Dendritic cell treated with granulocyte-macrophage colony-stimulating factor and Interleukin-4, amounts not matched to agents 40 ng/mL and 50 ng/mL, for 4 days (primary cell): ENCODE measurements around the gene RAPGEF1.

Source experiments
- H3K27ac Mint-ChIP-seq: one replicate; pipeline ENCODE4 v1.8.0; 2022; ENCODE audit warnings: mild to moderate bottlenecking, mixed read lengths
- H3K27me3 Mint-ChIP-seq: one replicate; pipeline ENCODE4 v1.8.0; 2022; ENCODE audit warnings: mild to moderate bottlenecking, mixed read lengths
- H3K36me3 Mint-ChIP-seq: one replicate; pipeline ENCODE4 v1.8.0; 2022; ENCODE audit warnings: low read depth, mixed read lengths
- H3K4me1 Mint-ChIP-seq: one replicate; pipeline ENCODE4 v1.8.0; 2022; ENCODE audit warnings: low read depth, mixed read lengths
- H3K4me3 Mint-ChIP-seq: one replicate; pipeline ENCODE4 v1.8.0; 2022; ENCODE audit warnings: mild to moderate bottlenecking, moderate library complexity, mixed read lengths
- H3K9me3 Mint-ChIP-seq: one replicate; pipeline ENCODE4 v1.8.0; 2022; ENCODE audit warnings: mixed read lengths
- intact Hi-C: fragments of 100-400 bp; cut with micrococcal nuclease; formaldehyde crosslinking; loops from one replicate; pipeline ENCODE4 v1.15.0; 2022

RAPGEF1 gene, protein sequence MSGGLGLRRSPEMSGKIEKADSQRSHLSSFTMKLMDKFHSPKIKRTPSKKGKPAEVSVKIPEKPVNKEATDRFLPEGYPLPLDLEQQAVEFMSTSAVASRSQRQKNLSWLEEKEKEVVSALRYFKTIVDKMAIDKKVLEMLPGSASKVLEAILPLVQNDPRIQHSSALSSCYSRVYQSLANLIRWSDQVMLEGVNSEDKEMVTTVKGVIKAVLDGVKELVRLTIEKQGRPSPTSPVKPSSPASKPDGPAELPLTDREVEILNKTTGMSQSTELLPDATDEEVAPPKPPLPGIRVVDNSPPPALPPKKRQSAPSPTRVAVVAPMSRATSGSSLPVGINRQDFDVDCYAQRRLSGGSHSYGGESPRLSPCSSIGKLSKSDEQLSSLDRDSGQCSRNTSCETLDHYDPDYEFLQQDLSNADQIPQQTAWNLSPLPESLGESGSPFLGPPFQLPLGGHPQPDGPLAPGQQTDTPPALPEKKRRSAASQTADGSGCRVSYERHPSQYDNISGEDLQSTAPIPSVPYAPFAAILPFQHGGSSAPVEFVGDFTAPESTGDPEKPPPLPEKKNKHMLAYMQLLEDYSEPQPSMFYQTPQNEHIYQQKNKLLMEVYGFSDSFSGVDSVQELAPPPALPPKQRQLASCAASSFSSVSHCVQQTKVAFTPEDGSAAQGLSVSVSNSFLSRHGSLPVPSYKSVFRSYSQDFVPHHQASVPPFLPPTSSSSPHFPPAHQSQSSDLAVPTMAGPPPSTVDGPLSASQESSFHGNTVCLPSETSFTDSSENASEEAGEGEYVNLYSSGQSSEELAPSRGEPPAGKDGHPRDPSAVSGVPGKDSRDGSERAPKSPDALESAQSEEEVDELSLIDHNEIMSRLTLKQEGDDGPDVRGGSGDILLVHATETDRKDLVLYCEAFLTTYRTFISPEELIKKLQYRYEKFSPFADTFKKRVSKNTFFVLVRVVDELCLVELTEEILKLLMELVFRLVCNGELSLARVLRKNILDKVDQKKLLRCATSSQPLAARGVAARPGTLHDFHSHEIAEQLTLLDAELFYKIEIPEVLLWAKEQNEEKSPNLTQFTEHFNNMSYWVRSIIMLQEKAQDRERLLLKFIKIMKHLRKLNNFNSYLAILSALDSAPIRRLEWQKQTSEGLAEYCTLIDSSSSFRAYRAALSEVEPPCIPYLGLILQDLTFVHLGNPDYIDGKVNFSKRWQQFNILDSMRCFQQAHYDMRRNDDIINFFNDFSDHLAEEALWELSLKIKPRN (N-terminal part only)

DNA sequence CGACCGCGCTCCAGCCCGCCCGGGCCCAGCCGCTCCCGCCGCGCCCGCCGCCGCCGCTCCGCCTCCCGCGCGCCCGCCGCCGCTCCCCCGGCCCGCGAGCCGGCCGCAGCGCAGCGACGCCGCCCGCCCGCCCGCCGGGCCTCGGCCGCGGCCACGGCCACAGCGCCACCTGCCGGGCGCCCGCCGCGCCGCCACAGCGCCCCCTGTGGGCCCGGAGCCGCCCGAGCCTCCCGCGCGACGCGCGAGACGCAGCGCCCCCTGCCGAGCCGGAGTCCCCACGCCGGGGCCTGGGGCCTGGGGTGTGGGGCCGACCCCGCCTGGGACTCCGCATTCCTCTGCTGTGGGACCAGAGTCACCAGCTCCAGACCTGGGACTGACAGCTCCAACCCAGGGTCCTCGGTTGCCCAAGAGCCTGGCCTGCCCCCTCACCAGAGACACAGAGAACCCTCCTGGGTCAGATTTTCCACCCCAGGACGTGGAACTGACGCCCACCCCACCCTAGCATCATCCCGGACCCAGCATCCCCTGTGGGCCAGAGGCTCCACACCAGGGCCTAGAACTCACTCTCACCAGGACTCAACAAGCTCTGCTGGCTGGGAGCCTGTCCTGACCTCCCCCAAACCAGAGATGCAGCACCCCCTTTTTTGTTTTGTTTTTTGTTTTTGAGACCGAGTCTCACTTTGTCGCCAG, at the start of gene RAPGEF1:
RAPGEF1 (minus strand) TSS at position 118 of the 690 bp plus-strand sequence. CDS start 246 bp downstream, outside the sequence.
- H3K9me3 Mint-ChIP-seq, result no peaks in the 10 kb centered on the region
- H3K4me1 Mint-ChIP-seq, result peaks cover 58% of the 10 kb centered on the region
- peaks cover 38% of the 10 kb centered on the region for H3K36me3 Mint-ChIP-seq
- H3K27ac Mint-ChIP-seq, result peak within 1 kb of the TSS; percentile 87
- intact Hi-C loops, result loop anchor here (2.0 to 10.0 kb wide), 3 partner anchors 43 to 149 kb away; no protein-coding TSS in a partner anchor
- peak within 1 kb of the TSS; percentile 93 for H3K4me3 Mint-ChIP-seq
- no peaks in the 10 kb centered on the region for H3K27me3 Mint-ChIP-seq

DNA sequence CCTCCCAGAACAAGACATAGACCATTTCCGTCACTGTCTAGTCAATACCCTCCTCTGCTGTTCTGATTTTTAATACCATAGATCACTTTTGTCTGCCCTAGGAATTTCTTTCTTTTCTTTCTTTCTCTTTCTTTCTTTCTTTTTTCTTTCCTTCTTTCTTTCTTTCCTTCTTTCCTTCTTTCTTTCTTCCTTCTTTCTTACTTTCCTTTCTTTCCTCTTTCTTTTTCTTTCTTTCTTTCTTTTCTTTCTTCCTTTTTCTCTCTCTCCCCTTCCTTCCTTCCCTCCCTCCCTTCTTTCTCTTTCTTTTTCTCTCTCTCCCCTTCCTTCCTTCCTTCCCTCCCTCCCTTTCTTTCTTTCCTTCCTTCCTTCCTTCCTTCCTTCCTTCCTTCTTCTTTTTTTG, 49.0 kb upstream of the RAPGEF1 start:
- Mint-ChIP-seq H3K4me1 (no peaks in the 10 kb centered on the region), H3K27me3 (peaks cover 22% of the 10 kb centered on the region), H3K27ac (no peak overlapping the region), H3K36me3 (no peaks in the 10 kb centered on the region), H3K4me3 (no peak overlapping the region), H3K9me3 (no peaks in the 10 kb centered on the region)
- intact Hi-C loops, result no loop called here

DNA sequence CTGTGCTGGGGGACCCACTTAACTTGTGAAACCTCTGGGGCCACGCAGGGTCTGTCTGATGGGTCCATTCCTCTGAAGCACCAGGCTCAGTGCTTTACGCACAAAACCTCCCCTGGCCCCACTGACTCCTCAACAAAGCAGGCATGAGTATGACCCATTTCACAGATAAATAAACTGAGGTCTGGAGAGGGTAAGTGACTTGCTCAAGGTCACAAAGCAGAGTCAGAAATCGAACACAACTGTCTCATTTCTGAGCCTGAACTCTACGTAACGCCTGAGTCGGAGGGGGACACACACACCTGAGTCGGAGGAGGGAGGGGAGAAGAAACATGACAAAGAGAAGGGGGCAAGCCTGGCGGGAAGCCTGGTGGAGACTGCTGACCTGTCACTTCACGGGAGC, 48.0 kb upstream of the RAPGEF1 start:
- H3K9me3 Mint-ChIP-seq, result no peaks in the 10 kb centered on the region
- intact Hi-C loops, result no loop called here
- H3K36me3 Mint-ChIP-seq, result no peaks in the 10 kb centered on the region
- H3K4me1 Mint-ChIP-seq, result no peaks in the 10 kb centered on the region
- H3K27me3 Mint-ChIP-seq, result peaks cover 23% of the 10 kb centered on the region
- no peak overlapping the region for H3K4me3 Mint-ChIP-seq
- H3K27ac Mint-ChIP-seq, result no peak overlapping the region

DNA sequence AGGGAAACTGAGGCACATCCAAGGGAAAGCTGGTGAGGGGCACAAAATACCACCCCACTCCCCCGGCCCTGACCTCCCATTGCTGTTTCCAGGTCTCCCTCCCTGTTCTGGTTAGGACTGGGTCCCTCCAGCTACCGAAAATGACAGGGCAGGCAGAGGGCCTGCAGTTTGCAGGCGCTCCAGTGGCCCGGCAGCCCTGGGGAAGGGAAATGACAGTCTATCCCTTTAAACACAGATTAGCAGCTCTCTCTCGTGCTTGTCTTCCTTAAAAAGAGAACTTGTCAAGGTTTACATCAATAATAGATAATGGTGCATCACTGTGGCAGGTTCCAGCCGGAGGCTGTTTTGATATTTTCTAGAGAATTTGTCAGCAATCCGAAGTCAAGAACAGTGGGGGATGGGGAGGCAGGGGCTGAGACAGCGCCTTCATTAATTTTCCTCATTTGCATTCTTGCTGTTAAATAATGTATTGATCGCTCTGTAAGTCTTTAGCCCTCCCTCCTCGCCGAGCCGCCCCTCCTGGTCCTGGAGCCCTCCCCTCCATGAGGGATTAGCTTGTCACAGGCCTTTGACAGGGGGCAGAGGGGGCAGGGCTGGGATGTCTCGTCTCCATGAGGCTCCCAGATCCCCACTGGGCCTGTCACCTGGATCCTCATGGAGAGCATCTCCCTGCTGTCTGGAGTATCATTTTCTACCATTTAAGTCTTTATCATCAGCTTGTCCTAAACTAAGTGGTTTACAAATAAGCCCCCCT, 45.0 kb upstream of the RAPGEF1 start:
- Mint-ChIP-seq H3K36me3 (no peaks in the 10 kb centered on the region), H3K27me3 (peaks cover 26% of the 10 kb centered on the region), H3K27ac (no peak overlapping the region), H3K4me1 (no peaks in the 10 kb centered on the region), H3K4me3 (no peak overlapping the region), H3K9me3 (no peaks in the 10 kb centered on the region)
- intact Hi-C loops, result no loop called here

DNA sequence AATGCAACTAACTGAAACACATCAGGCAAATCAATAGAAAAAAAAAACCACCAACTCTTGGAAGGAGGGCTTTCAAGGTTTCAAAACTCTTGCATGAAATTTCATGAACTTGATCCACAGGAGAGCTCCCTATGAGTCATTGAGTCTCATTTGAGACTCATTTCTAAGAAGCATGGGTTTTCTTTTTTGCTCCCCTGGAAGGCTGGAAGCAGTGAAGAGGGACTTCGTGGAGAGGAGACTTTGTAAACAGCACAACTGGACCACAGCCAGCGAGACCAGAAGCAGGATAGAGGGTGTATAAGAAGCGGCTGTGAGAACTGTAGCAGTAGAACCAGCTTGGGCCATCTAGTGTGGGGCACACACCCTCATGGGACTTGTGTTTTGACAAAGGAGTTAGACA, 41.2 kb upstream of the RAPGEF1 start:
- Mint-ChIP-seq H3K36me3 (no peaks in the 10 kb centered on the region), H3K4me1 (no peaks in the 10 kb centered on the region), H3K9me3 (no peaks in the 10 kb centered on the region), H3K4me3 (no peak overlapping the region), H3K27me3 (peaks cover 20% of the 10 kb centered on the region), H3K27ac (no peak overlapping the region)
- intact Hi-C loops, result no loop called here

DNA sequence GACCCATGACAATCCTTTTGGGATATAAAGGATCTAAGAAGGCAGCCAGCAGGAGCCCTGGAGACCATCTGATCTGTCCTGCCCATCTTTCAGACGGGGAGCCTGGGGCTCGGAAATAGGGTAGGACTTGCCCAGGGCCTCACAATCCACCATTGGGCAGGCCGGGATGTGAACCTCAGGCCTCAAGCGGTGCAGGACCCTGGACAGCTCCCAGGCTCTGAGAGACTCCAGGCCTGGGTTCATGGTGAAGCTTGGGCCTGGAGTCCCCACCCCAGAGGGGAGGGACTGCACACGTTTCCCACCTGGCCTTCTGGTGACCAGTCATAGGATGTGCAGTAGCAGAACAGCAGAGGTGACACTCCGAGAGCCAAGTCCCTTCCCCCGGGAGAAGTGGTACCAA, 36.6 kb upstream of the RAPGEF1 start:
- Mint-ChIP-seq H3K27ac (no peak overlapping the region), H3K4me1 (no peaks in the 10 kb centered on the region), H3K4me3 (no peak overlapping the region), H3K27me3 (peaks cover 13% of the 10 kb centered on the region), H3K9me3 (no peaks in the 10 kb centered on the region), H3K36me3 (no peaks in the 10 kb centered on the region)
- intact Hi-C loops, result no loop called here

DNA sequence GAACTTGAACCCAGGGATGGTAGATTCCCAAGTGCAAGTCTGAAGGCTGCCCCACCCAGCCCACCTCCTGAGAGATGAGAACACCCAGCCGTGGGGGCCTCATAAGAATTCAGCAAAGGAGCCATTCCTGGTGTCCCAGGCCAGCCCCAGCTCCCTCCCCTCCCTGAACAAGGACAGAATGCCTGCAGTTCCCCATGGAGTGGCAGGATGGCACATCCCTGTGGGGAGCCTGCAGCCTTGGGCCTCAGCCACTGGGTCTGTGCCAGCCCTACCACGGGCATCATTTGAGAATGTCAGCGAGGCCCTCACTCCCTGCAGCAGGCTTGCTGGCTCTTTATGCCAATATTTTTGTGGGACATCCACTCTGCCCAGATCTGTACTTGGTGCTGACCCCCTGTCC, 36.2 kb upstream of the RAPGEF1 start:
- no peaks in the 10 kb centered on the region for H3K9me3 Mint-ChIP-seq
- H3K4me1 Mint-ChIP-seq, result no peaks in the 10 kb centered on the region
- H3K36me3 Mint-ChIP-seq, result no peaks in the 10 kb centered on the region
- H3K27ac Mint-ChIP-seq, result no peak overlapping the region
- H3K27me3 Mint-ChIP-seq, result peaks cover 12% of the 10 kb centered on the region
- no peak overlapping the region for H3K4me3 Mint-ChIP-seq
- intact Hi-C loops, result no loop called here

DNA sequence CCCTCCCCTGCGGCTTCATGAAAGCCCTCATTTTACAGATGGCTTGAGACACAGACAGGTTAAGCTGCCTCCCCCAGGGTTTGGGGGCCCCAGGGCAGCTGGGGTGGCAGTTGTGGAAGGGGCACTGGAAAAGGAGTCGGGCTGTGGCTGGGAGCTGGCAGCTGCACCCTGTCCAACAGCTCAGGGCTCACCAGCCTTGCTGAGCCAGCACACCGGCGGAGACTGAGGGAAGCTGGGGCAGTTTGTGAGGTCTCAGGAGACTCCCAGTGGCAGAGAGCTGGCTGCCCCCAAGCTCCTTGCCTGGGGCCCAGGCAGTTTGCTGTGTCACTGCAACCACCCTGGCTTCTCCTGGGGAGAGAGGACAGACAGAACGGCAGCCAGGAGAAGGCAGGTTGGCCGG, 34.8 kb upstream of the RAPGEF1 start:
- no peak overlapping the region for H3K4me3 Mint-ChIP-seq
- intact Hi-C loops, result no loop called here
- H3K9me3 Mint-ChIP-seq, result no peaks in the 10 kb centered on the region
- peaks cover 16% of the 10 kb centered on the region for H3K27me3 Mint-ChIP-seq
- no peak overlapping the region for H3K27ac Mint-ChIP-seq
- no peaks in the 10 kb centered on the region for H3K36me3 Mint-ChIP-seq
- no peaks in the 10 kb centered on the region for H3K4me1 Mint-ChIP-seq

DNA sequence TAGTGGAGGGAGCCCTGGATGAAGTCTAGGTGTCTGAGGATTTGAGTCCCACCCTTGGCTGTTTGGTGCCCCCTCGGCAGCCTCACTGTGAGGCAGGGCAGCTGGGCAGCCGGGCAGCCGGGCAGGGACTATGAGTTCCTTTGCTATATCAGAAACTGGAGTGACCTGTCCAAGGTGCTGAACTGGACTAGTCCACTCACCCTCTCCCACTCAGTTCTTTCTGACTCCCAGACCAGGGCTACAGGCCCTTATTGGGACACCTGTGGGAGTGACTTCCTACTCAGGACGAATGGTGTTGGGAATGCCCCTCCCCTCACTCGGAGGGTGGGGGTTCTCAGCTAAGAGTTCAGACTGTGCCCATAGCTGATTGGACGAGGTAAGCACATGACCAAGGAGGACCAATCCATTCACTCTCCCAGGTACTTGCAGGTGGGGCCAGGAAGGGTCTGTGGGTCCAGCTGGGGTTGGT, 34.1 kb upstream of the RAPGEF1 start:
- H3K27ac Mint-ChIP-seq, result no peak overlapping the region

DNA sequence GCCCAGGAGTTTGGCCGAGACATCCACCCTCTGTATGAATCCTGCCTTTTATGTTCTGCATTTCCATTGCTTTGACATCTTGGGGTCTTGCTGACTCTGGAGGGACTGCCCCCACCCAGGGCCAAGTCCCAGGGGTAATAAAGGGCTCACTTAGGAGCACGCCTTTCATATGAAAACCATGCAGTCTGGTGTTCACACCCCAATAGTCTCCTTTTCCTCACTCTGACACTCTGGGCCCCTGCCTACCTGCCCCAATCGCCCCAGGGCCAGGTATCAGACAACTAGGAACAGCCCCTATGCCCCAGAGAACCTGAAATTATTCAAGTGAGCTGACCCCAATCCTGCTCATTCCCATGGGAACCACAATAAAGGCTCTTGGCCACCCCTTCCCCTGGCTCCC, 33.1 kb upstream of the RAPGEF1 start:
- Mint-ChIP-seq H3K4me1 (no peaks in the 10 kb centered on the region), H3K27me3 (peaks cover 18% of the 10 kb centered on the region), H3K4me3 (no peak overlapping the region), H3K9me3 (no peaks in the 10 kb centered on the region), H3K36me3 (no peaks in the 10 kb centered on the region), H3K27ac (no peak overlapping the region)
- intact Hi-C loops, result no loop called here

More for the DNA sequence above, 34.1 kb upstream of the RAPGEF1 start:
- Mint-ChIP-seq H3K27me3 (peaks cover 16% of the 10 kb centered on the region), H3K9me3 (no peaks in the 10 kb centered on the region), H3K4me1 (no peaks in the 10 kb centered on the region), H3K4me3 (no peak overlapping the region), H3K36me3 (no peaks in the 10 kb centered on the region)
- intact Hi-C loops, result no loop called here

DNA sequence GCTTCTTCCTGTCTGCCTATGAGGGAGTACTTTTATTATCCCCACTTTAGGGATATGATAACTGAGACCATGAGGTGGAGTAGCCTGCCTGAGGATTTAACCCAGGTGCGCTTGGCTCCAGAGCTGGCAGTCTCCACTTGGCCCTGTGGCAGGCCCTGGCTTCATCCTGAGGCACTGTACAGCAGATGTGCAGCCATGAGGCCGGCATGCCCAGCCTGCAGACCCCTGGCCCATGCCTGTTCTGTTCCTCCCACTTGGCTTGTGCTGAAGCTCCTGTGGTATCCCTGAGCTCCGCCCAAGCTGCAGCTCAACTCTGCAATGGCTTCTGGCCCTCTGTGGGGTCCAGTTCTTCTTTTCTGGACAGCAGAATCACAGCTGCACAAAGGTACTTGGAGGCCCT, 31.8 kb upstream of the RAPGEF1 start:
- intact Hi-C loops, result no loop called here
- H3K9me3 Mint-ChIP-seq, result no peaks in the 10 kb centered on the region
- no peak overlapping the region for H3K27ac Mint-ChIP-seq
- H3K4me3 Mint-ChIP-seq, result no peak overlapping the region
- peaks cover 13% of the 10 kb centered on the region for H3K27me3 Mint-ChIP-seq
- H3K4me1 Mint-ChIP-seq, result no peaks in the 10 kb centered on the region
- H3K36me3 Mint-ChIP-seq, result no peaks in the 10 kb centered on the region

DNA sequence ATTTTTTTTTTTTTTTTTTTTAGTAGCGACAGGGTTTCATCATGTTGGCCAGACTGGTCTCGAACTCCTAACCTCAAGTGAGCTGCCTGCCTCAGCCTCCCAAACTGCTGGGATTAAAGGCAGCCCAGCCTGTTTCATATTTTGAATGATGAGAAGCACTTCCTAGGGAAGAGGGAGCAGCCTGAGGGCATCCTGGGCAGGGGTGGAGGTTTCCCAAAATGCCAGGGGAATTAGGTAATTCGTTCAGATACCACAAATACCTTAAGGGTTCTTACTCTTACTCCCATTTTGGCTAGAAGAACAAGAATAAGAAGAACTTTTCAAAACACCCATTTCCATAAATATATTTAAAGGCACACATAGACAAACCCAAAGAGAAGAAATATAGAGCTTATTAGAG, 29.5 kb upstream of the RAPGEF1 start:
- Mint-ChIP-seq H3K4me1 (no peaks in the 10 kb centered on the region), H3K9me3 (no peaks in the 10 kb centered on the region), H3K36me3 (no peaks in the 10 kb centered on the region), H3K27ac (no peak overlapping the region), H3K4me3 (no peak overlapping the region), H3K27me3 (peaks cover 28% of the 10 kb centered on the region)
- intact Hi-C loops, result loop anchor here (10.0 kb wide), 1 partner anchor 395 kb away; the partner anchor contains the start of gene NTNG2
